Sigmoid colon (tissue), 7 donors: ENCODE results near the gene GNAI1. TPM values are rescaled to one million over a fixed set of nuclear protein-coding genes. Genes with fewer than 3 reads are reported as not detected.
A peak's percentile ranks its signal among the peaks of the same experiment; 100 is the strongest.

Source experiments
- DNase-seq: peaks from one replicate; pipeline ENCODE4 v3.0.0-alpha.2; 2019
- H3K27ac ChIP-seq, 4 donors: fragments of 200-600 bp; sonication (generic); one replicate each; pipeline ENCODE4 v1.5.1; 2016 to 2019; ENCODE audit warnings: mild to moderate bottlenecking in 1 of 4
- H3K27me3 ChIP-seq, 3 donors: fragments of 200-600 bp; sonication (generic); one replicate each; pipeline ENCODE4 v1.5.1; 2019; ENCODE audit warnings: mild to moderate bottlenecking in 1 of 3
- H3K36me3 ChIP-seq, 4 donors: fragments of 200-600 bp; sonication (generic); one replicate each; pipeline ENCODE4 v1.5.1; 2016 to 2019
- H3K4me1 ChIP-seq, 4 donors: fragments of 200-600 bp; sonication (generic); one replicate each; pipeline ENCODE4 v1.5.1; 2017 to 2019
- H3K4me3 ChIP-seq, 4 donors: fragments of 200-600 bp; sonication (generic); one replicate each; pipeline ENCODE4 v1.5.1; 2017 to 2019; ENCODE audit warnings: mild to moderate bottlenecking in 2 of 4, moderate library complexity in 1 of 4
- H3K9me3 ChIP-seq, 4 donors: fragments of 200-600 bp in 3 of 4; sonication (generic) in 3 of 4; one replicate each; pipeline versions ENCODE4 v1.5.1 to v1.6.1; 2013 to 2019
- CTCF ChIP-seq, 4 experiments: fragments of 450-650 bp in 3 of 4; fragments of 200-600 bp in 1 of 4; IDR thresholded peaks; one replicate each; pipeline ENCODE4 v1.5.1; 2016 to 2019; ENCODE audit warnings: antibody characterized with exemption in 4 of 4, mild to moderate bottlenecking in 3 of 4, moderate library complexity in 2 of 4
- EP300 ChIP-seq, 4 donors: sonication (generic); formaldehyde crosslinking; IDR thresholded peaks; one replicate each; pipeline ENCODE4 v1.6.1; 2017; ENCODE audit warnings: antibody characterized with exemption in 4 of 4
- POLR2A ChIP-seq, 2 donors: fragments of 450-650 bp; IDR thresholded peaks; one replicate each; pipeline ENCODE4 v1.6.1; 2016; ENCODE audit warnings: antibody characterized with exemption in 2 of 2, mild to moderate bottlenecking in 2 of 2, moderate library complexity in 2 of 2
- POLR2AphosphoS5 ChIP-seq, 4 donors: sonication (generic); formaldehyde crosslinking; IDR thresholded peaks; one replicate each; pipeline ENCODE4 v1.6.1; 2017; ENCODE audit warnings: antibody characterized with exemption in 4 of 4
- WGBS, 2 donors: extraction: QIAGEN DNeasy Blood & Tissue Kit; methylation state at CpG; one replicate each; pipeline ENCODE4 v1.1.7; 2013; 5-methylcytosine and 5-hydroxymethylcytosine counted together
- intact Hi-C: fragments of 100-400 bp; cut with DNase I; formaldehyde crosslinking; loops from one replicate; pipeline ENCODE4 v1.15.1; 2023
- polyA plus RNA-seq, 3 donors: library from polyadenylated mRNA; stranded (reverse); fragments of 200-250 nt; gene quantifications; one replicate each; pipeline ENCODE4 v1.2.3, GENCODE V29; 2013
- total RNA-seq, 4 donors: library from RNA; depleted of rRNA; stranded (reverse); fragments of >200 nt; gene quantifications; one replicate each; pipeline ENCODE4 v1.1.0, GENCODE V29; 2016
- donor health status: healthy with polysubstance abuse.
- donor health status: Bipolar disorder and iron deficiency.
- donor health status: healthy.

Gene GNAI1
- total and polyA plus RNA-seq, 7 donors = 8.8 to 98.9 (median 50.9) TPM

GRCh38 chr7:80186721-80187120, 52.1 kb downstream of the GNAI1 start:
- H3K4me3 ChIP-seq = no peak overlapping the region
- H3K27me3 ChIP-seq = no peaks in the 10 kb centered on the region
- no peak overlapping the region for H3K27ac ChIP-seq
- H3K36me3 ChIP-seq = no peaks in the 10 kb centered on the region
- H3K9me3 ChIP-seq = no peaks in the 10 kb centered on the region
- peaks cover 0 to 44% (median 20%) of the 10 kb centered on the region in 4 donors for H3K4me1 ChIP-seq
- DNase-seq = no peak
- TF ChIP-seq POLR2AphosphoS5 (IDR thresholded peaks at IDR 0.05) = no peak
- no peak for TF ChIP-seq POLR2A (IDR thresholded peaks at IDR 0.05)
- TF ChIP-seq CTCF (IDR thresholded peaks at IDR 0.05) = no peak
- TF ChIP-seq EP300 (IDR thresholded peaks at IDR 0.05) = no peak
- intact Hi-C loops = no loop called here

GRCh38 chr7:80187279-80187678, 52.6 kb downstream of the GNAI1 start:
- WGBS, 2 donors = 77 to 91% methylated on average over 1 of the region's 1 CpG
- Histone ChIP-seq H3K27ac (peak overlapping the region in 1 of 4 donors; percentile 17), H3K27me3 (no peaks in the 10 kb centered on the region)

GRCh38 chr7:80187727-80188126, 53.1 kb downstream of the GNAI1 start:
- H3K4me1 ChIP-seq = peaks cover 0 to 41% (median 20%) of the 10 kb centered on the region in 4 donors
- H3K36me3 ChIP-seq = no peaks in the 10 kb centered on the region
- TF ChIP-seq POLR2AphosphoS5 (IDR thresholded peaks at IDR 0.05) = no peak
- no peak for TF ChIP-seq CTCF (IDR thresholded peaks at IDR 0.05)
- no peak for TF ChIP-seq POLR2A (IDR thresholded peaks at IDR 0.05)
- TF ChIP-seq EP300 (IDR thresholded peaks at IDR 0.05) = no peak
- DNase-seq = no peak
- H3K4me3 ChIP-seq = no peak overlapping the region
- intact Hi-C loops = no loop called here
- peak overlapping the region in 1 of 4 donors; percentile 17 for H3K27ac ChIP-seq
- no peaks in the 10 kb centered on the region for H3K27me3 ChIP-seq
- no peaks in the 10 kb centered on the region for H3K9me3 ChIP-seq

More at GRCh38 chr7:80187279-80187678, 52.6 kb downstream of the GNAI1 start:
- H3K4me1 ChIP-seq = peaks cover 0 to 44% (median 20%) of the 10 kb centered on the region in 4 donors
- H3K36me3 ChIP-seq = no peaks in the 10 kb centered on the region
- intact Hi-C loops = no loop called here
- no peak overlapping the region for H3K4me3 ChIP-seq
- H3K9me3 ChIP-seq = no peaks in the 10 kb centered on the region
- DNase-seq = no peak
- TF ChIP-seq CTCF (IDR thresholded peaks at IDR 0.05) = no peak
- TF ChIP-seq EP300 (IDR thresholded peaks at IDR 0.05) = no peak
- no peak for TF ChIP-seq POLR2AphosphoS5 (IDR thresholded peaks at IDR 0.05)
- TF ChIP-seq POLR2A (IDR thresholded peaks at IDR 0.05) = no peak

DNA sequence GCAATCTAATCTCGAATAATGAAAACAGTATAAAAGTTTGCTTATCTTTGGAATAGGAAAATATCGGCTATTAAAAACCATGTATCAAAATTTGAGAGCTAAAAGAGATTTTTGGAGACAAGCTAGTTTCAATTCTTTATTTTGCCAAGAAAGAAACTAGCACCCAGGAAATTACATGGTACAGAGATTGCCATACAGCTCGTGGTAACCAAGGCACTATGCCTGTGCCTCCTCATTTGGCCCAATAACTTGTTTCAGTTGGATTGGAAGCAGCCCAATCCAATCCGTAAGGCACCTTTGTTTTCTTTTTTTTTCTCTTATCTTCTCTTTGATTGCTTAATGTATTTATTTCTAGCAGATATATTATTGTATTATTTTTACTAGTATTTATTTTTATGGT, 55.0 kb downstream of the GNAI1 start:
- WGBS, 2 donors = 74 to 76% methylated on average over 4 of the region's 4 CpGs
- H3K36me3 ChIP-seq = no peaks in the 10 kb centered on the region
- no peaks in the 10 kb centered on the region for H3K27me3 ChIP-seq
- H3K27ac ChIP-seq = no peak overlapping the region
- TF ChIP-seq POLR2A (IDR thresholded peaks at IDR 0.05) (no peak), POLR2AphosphoS5 (IDR thresholded peaks at IDR 0.05) (no peak), CTCF (IDR thresholded peaks at IDR 0.05) (no peak), EP300 (IDR thresholded peaks at IDR 0.05) (no peak)
- peaks cover 0 to 28% (median 23%) of the 10 kb centered on the region in 4 donors for H3K4me1 ChIP-seq
- H3K4me3 ChIP-seq = no peak overlapping the region
- intact Hi-C loops = no loop called here
- H3K9me3 ChIP-seq = no peaks in the 10 kb centered on the region
- DNase-seq = no peak

DNA sequence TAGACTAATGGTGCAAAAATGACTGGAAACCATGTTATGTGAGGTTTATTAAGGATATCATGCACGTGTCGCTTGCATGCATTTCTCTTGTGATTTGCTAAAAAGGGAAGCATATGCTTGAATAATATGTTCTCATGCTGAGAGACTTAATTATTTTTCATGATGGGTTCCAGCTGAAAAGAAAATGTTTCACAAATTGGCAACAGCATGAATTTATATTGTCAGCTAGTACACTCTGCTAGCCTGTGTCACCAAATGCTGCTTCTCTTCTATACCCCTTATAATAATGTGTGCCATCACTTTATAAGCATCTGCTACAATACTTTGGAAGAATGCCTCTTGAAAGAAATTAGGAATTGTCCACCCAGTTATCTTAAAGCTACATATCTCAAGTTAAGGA, 63.0 kb downstream of the GNAI1 start:
- Histone ChIP-seq H3K4me1 (peaks cover 0 to 14% (median 8%) of the 10 kb centered on the region in 4 donors), H3K27ac (no peak overlapping the region), H3K36me3 (peaks cover 0 to 18% (median 0%) of the 10 kb centered on the region in 4 donors), H3K9me3 (no peaks in the 10 kb centered on the region), H3K27me3 (no peaks in the 10 kb centered on the region), H3K4me3 (no peak overlapping the region)
- no peak for DNase-seq
- intact Hi-C loops = no loop called here
- 93 to 97% methylated on average over 2 of the region's 2 CpGs for WGBS, 2 donors
- TF ChIP-seq POLR2AphosphoS5 (IDR thresholded peaks at IDR 0.05) = no peak
- no peak for TF ChIP-seq EP300 (IDR thresholded peaks at IDR 0.05)
- TF ChIP-seq POLR2A (IDR thresholded peaks at IDR 0.05) = no peak
- TF ChIP-seq CTCF (IDR thresholded peaks at IDR 0.05) = no peak
